ENCODE results near the gene TERT. TPM values are rescaled to one million over a fixed set of nuclear protein-coding genes. Genes with fewer than 3 reads are reported as not detected.

Gene TERT
- total RNA-seq, 3 donors from 2014 or later = under 0.01 TPM; not detected in 2

- intact Hi-C loops (cut with DNase I; ENCODE audit: low total_unique reads) = no loop called here
- Histone ChIP-seq H3K27ac (no peak overlapping the region), H3K27me3 (no peaks in the 10 kb centered on the region), H3K36me3 (no peaks in the 10 kb centered on the region), H3K9me3 (peaks cover 10 to 26% of the 10 kb centered on the region in 2 donors), H3K4me3 (no peak overlapping the region), H3K4me1 (no peaks in the 10 kb centered on the region)
- TF ChIP-seq, protein P1, sequence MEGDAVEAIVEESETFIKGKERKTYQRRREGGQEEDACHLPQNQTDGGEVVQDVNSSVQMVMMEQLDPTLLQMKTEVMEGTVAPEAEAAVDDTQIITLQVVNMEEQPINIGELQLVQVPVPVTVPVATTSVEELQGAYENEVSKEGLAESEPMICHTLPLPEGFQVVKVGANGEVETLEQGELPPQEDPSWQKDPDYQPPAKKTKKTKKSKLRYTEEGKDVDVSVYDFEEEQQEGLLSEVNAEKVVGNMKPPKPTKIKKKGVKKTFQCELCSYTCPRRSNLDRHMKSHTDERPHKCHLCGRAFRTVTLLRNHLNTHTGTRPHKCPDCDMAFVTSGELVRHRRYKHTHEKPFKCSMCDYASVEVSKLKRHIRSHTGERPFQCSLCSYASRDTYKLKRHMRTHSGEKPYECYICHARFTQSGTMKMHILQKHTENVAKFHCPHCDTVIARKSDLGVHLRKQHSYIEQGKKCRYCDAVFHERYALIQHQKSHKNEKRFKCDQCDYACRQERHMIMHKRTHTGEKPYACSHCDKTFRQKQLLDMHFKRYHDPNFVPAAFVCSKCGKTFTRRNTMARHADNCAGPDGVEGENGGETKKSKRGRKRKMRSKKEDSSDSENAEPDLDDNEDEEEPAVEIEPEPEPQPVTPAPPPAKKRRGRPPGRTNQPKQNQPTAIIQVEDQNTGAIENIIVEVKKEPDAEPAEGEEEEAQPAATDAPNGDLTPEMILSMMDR (IDR thresholded peaks at IDR 0.05) = no peak
- TF ChIP-seq POLR2AphosphoS5 (IDR thresholded peaks at IDR 0.05) (no peak), POLR2A (IDR thresholded peaks at IDR 0.05) (no peak)
- no peak for DNase-seq (ENCODE audit: low spot score in 2 of 2)
These were observed 20.4 kb downstream of the TERT start for GRCh38 chr5:1274471-1274870.

DNA sequence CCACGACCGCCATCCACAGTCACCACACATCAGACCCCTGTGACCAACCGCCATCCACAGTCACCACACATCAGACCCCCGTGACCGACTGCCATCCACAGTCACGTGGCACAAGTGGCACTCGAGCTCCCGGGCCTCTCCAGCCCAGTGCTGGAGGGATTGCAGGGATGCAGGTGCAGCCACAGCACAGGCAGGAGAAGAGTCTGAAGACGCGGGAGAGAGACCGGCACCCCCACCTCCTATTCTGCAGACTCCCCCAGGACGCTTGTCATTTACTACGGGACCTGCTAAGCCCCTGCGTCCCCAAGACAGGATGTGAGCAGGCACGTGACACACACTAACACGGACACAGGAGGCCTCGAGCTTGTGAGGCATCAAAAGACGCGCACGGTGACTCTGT is 21.1 kb downstream of the TERT start:
- no peaks in the 10 kb centered on the region for H3K36me3 ChIP-seq
- TF ChIP-seq POLR2AphosphoS5 (IDR thresholded peaks at IDR 0.05) = no peak
- no peak for TF ChIP-seq POLR2A (IDR thresholded peaks at IDR 0.05)
- TF ChIP-seq, protein P1 (IDR thresholded peaks at IDR 0.05) = no peak
- no peak overlapping the region for H3K4me3 ChIP-seq
- no peak for DNase-seq (ENCODE audit: low spot score in 2 of 2)
- intact Hi-C loops (cut with DNase I; ENCODE audit: low total_unique reads) = no loop called here
- H3K9me3 ChIP-seq = peaks cover 3 to 19% of the 10 kb centered on the region in 2 donors
- no peaks in the 10 kb centered on the region for H3K4me1 ChIP-seq
- no peak overlapping the region for H3K27ac ChIP-seq
- H3K27me3 ChIP-seq = no peaks in the 10 kb centered on the region

- Histone ChIP-seq H3K36me3 (no peaks in the 10 kb centered on the region), H3K4me3 (no peak overlapping the region), H3K27ac (no peak overlapping the region), H3K9me3 (peaks cover 0 to 9% of the 10 kb centered on the region in 2 donors), H3K27me3 (no peaks in the 10 kb centered on the region), H3K4me1 (no peaks in the 10 kb centered on the region)
- no peak for DNase-seq (ENCODE audit: low spot score in 2 of 2)
- intact Hi-C loops (cut with DNase I; ENCODE audit: low total_unique reads) = no loop called here
- TF ChIP-seq POLR2AphosphoS5 (IDR thresholded peaks at IDR 0.05) (no peak), POLR2A (IDR thresholded peaks at IDR 0.05) (no peak)
- TF ChIP-seq, protein P1 (IDR thresholded peaks at IDR 0.05) = no peak
These were observed 22.7 kb downstream of the TERT start for GRCh38 chr5:1272201-1272600.

GRCh38 chr5:1270933-1271914 is 23.6 kb downstream of the TERT start:
- Histone ChIP-seq H3K4me3 (no peak overlapping the region), H3K27me3 (no peaks in the 10 kb centered on the region), H3K27ac (no peak overlapping the region), H3K36me3 (no peaks in the 10 kb centered on the region), H3K9me3 (peaks cover 0 to 9% of the 10 kb centered on the region in 2 donors), H3K4me1 (no peaks in the 10 kb centered on the region)
- intact Hi-C loops (cut with DNase I; ENCODE audit: low total_unique reads) = no loop called here
- TF ChIP-seq, protein P1 (IDR thresholded peaks at IDR 0.05) = no peak
- TF ChIP-seq POLR2A (IDR thresholded peaks at IDR 0.05) (no peak), POLR2AphosphoS5 (IDR thresholded peaks at IDR 0.05) (no peak)
- DNase-seq (ENCODE audit: low spot score in 2 of 2) = no peak

- no peak for TF ChIP-seq POLR2AphosphoS5 (IDR thresholded peaks at IDR 0.05)
- TF ChIP-seq POLR2A (IDR thresholded peaks at IDR 0.05) = no peak
- TF ChIP-seq, protein P1 (IDR thresholded peaks at IDR 0.05) = no peak
- H3K4me3 ChIP-seq = no peak overlapping the region
- H3K4me1 ChIP-seq = no peaks in the 10 kb centered on the region
- no peaks in the 10 kb centered on the region for H3K27me3 ChIP-seq
- DNase-seq (ENCODE audit: low spot score in 2 of 2) = no peak
- no peaks in the 10 kb centered on the region for H3K36me3 ChIP-seq
- intact Hi-C loops (cut with DNase I; ENCODE audit: low total_unique reads) = no loop called here
- no peak overlapping the region for H3K27ac ChIP-seq
- peaks cover 0 to 10% of the 10 kb centered on the region in 2 donors for H3K9me3 ChIP-seq
These were observed 24.4 kb downstream of the TERT start for GRCh38 chr5:1270426-1270825.

Measured in breast epithelium (tissue), 4 donors.